ENCODE data around the gene GBGT1.

GBGT1 gene

DNA sequence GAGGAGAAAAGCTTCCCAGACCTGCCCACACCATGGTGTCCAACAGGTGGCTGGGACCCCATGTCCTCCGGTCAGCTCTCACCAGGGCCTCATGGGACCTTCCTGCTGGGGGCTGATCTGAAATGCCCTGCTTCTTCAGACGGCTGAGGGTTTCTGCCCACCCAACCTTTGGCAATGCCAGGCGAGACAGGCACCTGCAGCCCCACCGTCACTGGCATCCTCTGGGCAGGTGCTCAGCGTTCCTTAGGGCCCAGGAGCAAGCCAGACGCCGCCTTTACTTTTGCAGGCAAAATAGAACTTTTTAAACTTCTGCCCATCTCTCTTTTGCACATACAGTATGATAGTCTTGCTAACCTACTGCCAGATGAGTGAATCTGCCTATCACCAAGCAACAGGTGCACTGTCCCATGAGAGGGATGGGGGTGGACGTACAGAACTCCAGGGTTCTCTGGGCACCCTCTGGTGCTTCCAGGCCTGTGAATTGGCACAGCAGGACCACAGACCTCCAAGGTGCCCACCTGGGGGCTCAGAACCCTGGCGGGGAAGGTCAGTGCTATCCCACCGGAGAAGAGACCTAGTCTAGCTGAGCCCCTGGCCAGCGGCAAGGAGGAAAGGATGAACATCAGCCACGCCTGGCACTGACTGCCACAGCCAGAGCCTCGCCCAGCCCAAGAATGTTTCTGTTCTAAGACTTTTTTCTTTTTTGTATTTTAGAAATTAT, 37.9 kb upstream of the GBGT1 start:
- Histone ChIP-seq H4K20me1 (ENCODE audit: low read depth, low read length) (no peaks in the 10 kb centered on the region), H3K4me3 (ENCODE audit: insufficient read depth, low read length, poor library complexity, severe bottlenecking) (no peak overlapping the region), H3K27me3 (ENCODE audit: low read length) (no peaks in the 10 kb centered on the region), H3K4me2 (ENCODE audit: low read depth, low read length, poor library complexity, severe bottlenecking) (no peak overlapping the region), H3F3A (ENCODE audit: insufficient read depth) (no peaks in the 10 kb centered on the region), H3K79me2 (ENCODE audit: insufficient read depth, low read length) (no peaks in the 10 kb centered on the region), H3K27ac (ENCODE audit: low read depth, low read length) (no peak overlapping the region), H3K36me3 (ENCODE audit: low read length) (no peaks in the 10 kb centered on the region), H2AFZ (ENCODE audit: low read depth, low read length, severe bottlenecking) (no peak overlapping the region), H3K9me2 (replicated peaks; ENCODE audit: insufficient read depth, low read length) (no peaks in the 10 kb centered on the region), H3K9ac (ENCODE audit: low read length) (no peak overlapping the region), H3K9me3 (ENCODE audit: insufficient read depth, low read length) (no peaks in the 10 kb centered on the region)
- TF ChIP-seq CTCF (IDR thresholded peaks at IDR 0.05; ENCODE audit: insufficient read depth, low read length, poor library complexity, severe bottlenecking): no peak
- no peak for TF ChIP-seq EZH2phosphoT487 (conservative IDR thresholded peaks at IDR 0.05; ENCODE audit: low read length)

DNA sequence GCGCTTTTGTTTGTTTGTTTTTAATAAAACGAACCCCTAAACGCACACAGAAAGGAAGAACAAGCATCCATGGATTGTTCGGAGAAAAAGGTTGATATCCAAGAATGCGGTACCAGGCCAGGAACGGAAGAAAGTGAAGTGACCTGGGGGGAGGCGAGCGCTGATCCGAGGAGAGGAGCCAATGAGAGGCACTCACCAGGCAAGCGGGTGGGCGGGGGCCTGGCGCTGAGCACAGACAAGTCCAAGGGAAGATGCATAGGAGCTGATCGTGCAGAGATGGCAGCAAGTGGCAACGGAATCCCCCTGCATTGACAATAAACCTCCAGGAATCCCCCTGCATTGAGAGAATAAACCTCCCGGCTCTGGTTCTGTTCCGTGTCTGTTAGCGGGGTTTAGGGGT, 36.9 kb upstream of the GBGT1 start:
- Histone ChIP-seq H3K79me2 (ENCODE audit: insufficient read depth, low read length) (no peaks in the 10 kb centered on the region), H3K36me3 (ENCODE audit: low read length) (no peaks in the 10 kb centered on the region), H2AFZ (ENCODE audit: low read depth, low read length, severe bottlenecking) (no peak overlapping the region), H3K9ac (ENCODE audit: low read length) (no peak overlapping the region), H3K4me2 (ENCODE audit: low read depth, low read length, poor library complexity, severe bottlenecking) (no peak overlapping the region), H3K27ac (ENCODE audit: low read depth, low read length) (no peak overlapping the region), H3F3A (ENCODE audit: insufficient read depth) (no peaks in the 10 kb centered on the region), H3K27me3 (ENCODE audit: low read length) (no peaks in the 10 kb centered on the region), H3K9me2 (replicated peaks; ENCODE audit: insufficient read depth, low read length) (no peaks in the 10 kb centered on the region), H4K20me1 (ENCODE audit: low read depth, low read length) (no peaks in the 10 kb centered on the region), H3K4me3 (ENCODE audit: insufficient read depth, low read length, poor library complexity, severe bottlenecking) (no peak overlapping the region), H3K9me3 (ENCODE audit: insufficient read depth, low read length) (no peaks in the 10 kb centered on the region)
- TF ChIP-seq EZH2phosphoT487 (conservative IDR thresholded peaks at IDR 0.05; ENCODE audit: low read length) (no peak), CTCF (IDR thresholded peaks at IDR 0.05; ENCODE audit: insufficient read depth, low read length, poor library complexity, severe bottlenecking) (no peak)

- H3K4me2 ChIP-seq (ENCODE audit: low read depth, low read length, poor library complexity, severe bottlenecking): no peak overlapping the region
- H2AFZ ChIP-seq (ENCODE audit: low read depth, low read length, severe bottlenecking): no peak overlapping the region
- H4K20me1 ChIP-seq (ENCODE audit: low read depth, low read length): no peaks in the 10 kb centered on the region
- no peaks in the 10 kb centered on the region for H3F3A ChIP-seq (ENCODE audit: insufficient read depth)
- H3K9me2 ChIP-seq (replicated peaks; ENCODE audit: insufficient read depth, low read length): no peaks in the 10 kb centered on the region
- TF ChIP-seq EZH2phosphoT487 (conservative IDR thresholded peaks at IDR 0.05; ENCODE audit: low read length) (no peak), CTCF (IDR thresholded peaks at IDR 0.05; ENCODE audit: insufficient read depth, low read length, poor library complexity, severe bottlenecking) (no peak)
- H3K9me3 ChIP-seq (ENCODE audit: insufficient read depth, low read length): no peaks in the 10 kb centered on the region
- no peaks in the 10 kb centered on the region for H3K36me3 ChIP-seq (ENCODE audit: low read length)
- H3K4me3 ChIP-seq (ENCODE audit: insufficient read depth, low read length, poor library complexity, severe bottlenecking): no peak overlapping the region
- no peak overlapping the region for H3K9ac ChIP-seq (ENCODE audit: low read length)
- H3K79me2 ChIP-seq (ENCODE audit: insufficient read depth, low read length): no peaks in the 10 kb centered on the region
- no peaks in the 10 kb centered on the region for H3K27me3 ChIP-seq (ENCODE audit: low read length)
- no peak overlapping the region for H3K27ac ChIP-seq (ENCODE audit: low read depth, low read length)
These were observed 36.1 kb upstream of the GBGT1 start for GRCh38 chr9:133199648-133200321.

All from SU-DHL-6 (cell line).